ENCODE results near the gene RGS9. TPM values are rescaled to one million over a fixed set of nuclear protein-coding genes. Genes with fewer than 3 reads are reported as not detected.
A peak's percentile ranks its signal among the peaks of the same experiment; 100 is the strongest.

Gene RGS9
- total and polyA plus RNA-seq, 2 experiments from 2014 or later: 3.1 to 3.3 TPM

DNA sequence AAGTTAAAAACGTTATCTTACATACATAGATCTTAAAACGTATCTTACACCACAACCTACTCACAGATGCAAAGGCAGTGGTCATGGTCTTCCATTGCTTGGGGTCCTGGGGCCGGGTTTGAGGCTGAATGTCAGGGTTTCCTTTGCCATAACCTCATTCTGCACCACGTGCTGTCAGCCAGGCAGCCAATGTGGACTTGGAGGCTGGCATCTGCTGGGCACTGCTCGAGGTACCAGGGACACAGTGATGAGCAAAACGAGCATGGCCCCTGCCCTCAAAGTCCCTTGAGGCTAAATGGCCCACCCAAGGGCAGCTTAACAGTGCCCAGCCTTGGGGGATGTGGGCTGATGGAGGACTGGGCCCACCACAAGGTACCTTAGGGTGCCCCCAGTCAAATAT lies 35.8 kb upstream of the RGS9 start:
- no peak for DNase-seq (ENCODE audit: low spot score)
- Histone ChIP-seq H2AFZ (peak overlapping the region; percentile 74), H3K9me2 (replicated peaks; ENCODE audit: insufficient read depth) (no peaks in the 10 kb centered on the region), H3K4me3 (no peak overlapping the region), H3K4me2 (peak overlapping the region; percentile 83), H3K4me1 (ENCODE audit: insufficient read depth) (peaks cover 10% of the 10 kb centered on the region), H4K20me1 (ENCODE audit: insufficient read depth, poor library complexity, severe bottlenecking) (no peaks in the 10 kb centered on the region), H3K36me3 (replicated peaks; ENCODE audit: insufficient read depth, low read depth) (no peaks in the 10 kb centered on the region), H3K9me3 (ENCODE audit: low read depth) (no peaks in the 10 kb centered on the region), H3K79me2 (no peaks in the 10 kb centered on the region), H3K27me3 (no peaks in the 10 kb centered on the region), H3K27ac (no peak overlapping the region)
- WGBS (ENCODE audit: low lambda C conversion rate, missing lambda C conversion rate): 85% methylated on average over 6 of the region's 6 CpGs
- TF ChIP-seq EZH2phosphoT487 (IDR thresholded peaks at IDR 0.05; ENCODE audit: low read depth, severe bottlenecking, unreplicated experiment): no peak
- TF ChIP-seq EZH2 (IDR thresholded peaks at IDR 0.05; ENCODE audit: borderline replicate concordance): no peak
- no peak for TF ChIP-seq CTCF (IDR thresholded peaks at IDR 0.05; ENCODE audit: poor library complexity)

- H3K4me1 ChIP-seq (ENCODE audit: insufficient read depth): peaks cover 10% of the 10 kb centered on the region
- no peak overlapping the region for H2AFZ ChIP-seq
- no peaks in the 10 kb centered on the region for H3K9me3 ChIP-seq (ENCODE audit: low read depth)
- TF ChIP-seq EZH2phosphoT487 (IDR thresholded peaks at IDR 0.05; ENCODE audit: low read depth, severe bottlenecking, unreplicated experiment) (no peak), EZH2 (IDR thresholded peaks at IDR 0.05; ENCODE audit: borderline replicate concordance) (no peak), CTCF (IDR thresholded peaks at IDR 0.05; ENCODE audit: poor library complexity) (no peak)
- no peak overlapping the region for H3K27ac ChIP-seq
- WGBS (ENCODE audit: low lambda C conversion rate, missing lambda C conversion rate): 91% methylated on average over 5 of the region's 5 CpGs
- no peak overlapping the region for H3K4me2 ChIP-seq
- no peaks in the 10 kb centered on the region for H3K9me2 ChIP-seq (replicated peaks; ENCODE audit: insufficient read depth)
- no peaks in the 10 kb centered on the region for H3K79me2 ChIP-seq
- H3K4me3 ChIP-seq: no peak overlapping the region
- H4K20me1 ChIP-seq (ENCODE audit: insufficient read depth, poor library complexity, severe bottlenecking): no peaks in the 10 kb centered on the region
- no peaks in the 10 kb centered on the region for H3K27me3 ChIP-seq
- DNase-seq (ENCODE audit: low spot score): no peak
- H3K36me3 ChIP-seq (replicated peaks; ENCODE audit: insufficient read depth, low read depth): no peaks in the 10 kb centered on the region
Observed at GRCh38 chr17:65102235-65102634, 34.9 kb upstream of the RGS9 start.

DNA sequence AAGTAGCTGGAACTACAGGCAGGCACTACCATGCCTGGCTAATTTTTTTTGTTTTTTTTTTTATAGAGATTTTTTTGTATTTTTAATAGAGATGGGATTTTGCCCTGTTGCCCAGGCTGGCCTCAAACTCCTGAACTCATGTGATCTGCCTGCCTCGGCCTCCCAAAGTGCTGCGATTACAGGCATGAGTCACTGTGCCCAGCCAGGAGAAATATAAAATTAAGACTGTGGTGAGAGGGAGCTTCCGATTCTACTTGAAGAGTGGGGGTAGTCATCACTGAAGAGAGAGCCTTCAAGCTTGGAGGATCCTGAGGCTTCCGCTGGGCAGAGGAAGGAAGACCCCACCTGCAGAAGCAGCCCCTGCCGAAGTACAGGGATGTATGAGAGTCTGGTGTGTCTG lies 34.4 kb upstream of the RGS9 start:
- H3K27ac ChIP-seq: no peak overlapping the region
- no peak overlapping the region for H2AFZ ChIP-seq
- WGBS (ENCODE audit: low lambda C conversion rate, missing lambda C conversion rate): 77% methylated on average over 5 of the region's 5 CpGs
- H3K79me2 ChIP-seq: no peaks in the 10 kb centered on the region
- H4K20me1 ChIP-seq (ENCODE audit: insufficient read depth, poor library complexity, severe bottlenecking): no peaks in the 10 kb centered on the region
- TF ChIP-seq EZH2phosphoT487 (IDR thresholded peaks at IDR 0.05; ENCODE audit: low read depth, severe bottlenecking, unreplicated experiment) (no peak), EZH2 (IDR thresholded peaks at IDR 0.05; ENCODE audit: borderline replicate concordance) (no peak)
- peaks cover 10% of the 10 kb centered on the region for H3K4me1 ChIP-seq (ENCODE audit: insufficient read depth)
- H3K27me3 ChIP-seq: no peaks in the 10 kb centered on the region
- no peaks in the 10 kb centered on the region for H3K36me3 ChIP-seq (replicated peaks; ENCODE audit: insufficient read depth, low read depth)
- H3K4me2 ChIP-seq: no peak overlapping the region
- H3K4me3 ChIP-seq: no peak overlapping the region
- no peaks in the 10 kb centered on the region for H3K9me2 ChIP-seq (replicated peaks; ENCODE audit: insufficient read depth)
- no peaks in the 10 kb centered on the region for H3K9me3 ChIP-seq (ENCODE audit: low read depth)
- no peak for DNase-seq (ENCODE audit: low spot score)

DNA sequence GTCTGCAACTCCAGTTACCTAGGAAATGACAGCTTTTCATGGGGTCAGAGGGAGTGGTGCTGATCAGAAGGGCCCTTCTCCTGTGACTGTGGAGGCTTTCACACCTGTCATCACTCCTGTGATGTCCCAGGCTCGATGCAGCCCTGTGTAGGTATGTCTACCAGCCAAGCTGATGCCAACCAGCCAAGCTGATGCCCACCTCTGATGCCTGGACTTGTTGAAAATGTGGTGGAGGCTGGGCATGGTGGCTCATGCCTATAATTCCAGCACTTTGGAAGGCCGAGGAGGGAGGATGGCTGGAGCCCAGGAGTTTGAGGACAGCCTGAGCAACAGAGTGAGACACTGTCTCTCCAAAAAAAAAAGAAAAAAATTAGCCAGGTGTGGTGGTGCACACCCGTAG lies 33.7 kb upstream of the RGS9 start:
- H3K36me3 ChIP-seq (replicated peaks; ENCODE audit: insufficient read depth, low read depth): no peaks in the 10 kb centered on the region
- H3K27ac ChIP-seq: no peak overlapping the region
- H3K27me3 ChIP-seq: no peaks in the 10 kb centered on the region
- H4K20me1 ChIP-seq (ENCODE audit: insufficient read depth, poor library complexity, severe bottlenecking): no peaks in the 10 kb centered on the region
- peaks cover 10% of the 10 kb centered on the region for H3K4me1 ChIP-seq (ENCODE audit: insufficient read depth)
- TF ChIP-seq EZH2 (IDR thresholded peaks at IDR 0.05; ENCODE audit: borderline replicate concordance) (no peak), EZH2phosphoT487 (IDR thresholded peaks at IDR 0.05; ENCODE audit: low read depth, severe bottlenecking, unreplicated experiment) (no peak), CTCF (IDR thresholded peaks at IDR 0.05; ENCODE audit: poor library complexity) (no peak)
- no peak overlapping the region for H3K4me3 ChIP-seq
- H2AFZ ChIP-seq: no peak overlapping the region
- no peak overlapping the region for H3K4me2 ChIP-seq
- no peaks in the 10 kb centered on the region for H3K9me3 ChIP-seq (ENCODE audit: low read depth)
- H3K9me2 ChIP-seq (replicated peaks; ENCODE audit: insufficient read depth): no peaks in the 10 kb centered on the region
- H3K79me2 ChIP-seq: no peaks in the 10 kb centered on the region
- WGBS (ENCODE audit: low lambda C conversion rate, missing lambda C conversion rate): 74% methylated on average over 3 of the region's 3 CpGs
- DNase-seq (ENCODE audit: low spot score): no peak
